Measurements from ENCODE around the gene CAGE1. TPM values are rescaled to one million over a fixed set of nuclear protein-coding genes. Genes with fewer than 3 reads are reported as not detected.

CAGE1 gene
- total RNA-seq, 2 experiments from 2014 or later: 0.11 to 0.18 TPM

- H3K9me3 Mint-ChIP-seq: no peaks in the 10 kb centered on the region
- ChIA-PET POLR2A (interaction anchor here (1.9 kb wide), 1 partner anchor 117 kb away, joined by 4 read pairs; no protein-coding TSS in a partner anchor), CTCF (interaction anchor here (2.8 kb wide), 1 partner anchor 117 kb away, joined by 14 read pairs; no protein-coding TSS in a partner anchor)
- no peak for ATAC-seq
- H3K27ac Mint-ChIP-seq: peak overlapping the region; percentile 20
- H3K4me1 Mint-ChIP-seq (ENCODE audit: low read depth): peaks cover 42% of the 10 kb centered on the region
- H3K4me3 Mint-ChIP-seq: peak overlapping the region; percentile 89
- no peak for TF ChIP-seq CTCF (IDR thresholded peaks at IDR 0.05)
- no peaks in the 10 kb centered on the region for H3K27me3 Mint-ChIP-seq
- intact Hi-C loops (cut with micrococcal nuclease): no loop called here
- H3K36me3 Mint-ChIP-seq (ENCODE audit: low read depth): peaks cover 45% of the 10 kb centered on the region
- no peak for DNase-seq
These were observed 2.9 kb upstream of the CAGE1 start for GRCh38 chr6:7392402-7392801.

GRCh38 chr6:7391151-7391550 lies 1.6 kb upstream of the CAGE1 start:
- ChIA-PET POLR2A (interaction anchor here (1.9 to 4.0 kb wide), 2 partner anchors 79 to 115 kb away, joined by 4 to 22 read pairs; partner anchors contain the start of gene SSR1), CTCF (interaction anchor here (1.4 to 2.8 kb wide), 2 partner anchors 10 to 115 kb away, joined by 8 to 14 read pairs; no protein-coding TSS in a partner anchor)
- Mint-ChIP-seq H3K36me3 (ENCODE audit: low read depth) (peaks cover 45% of the 10 kb centered on the region), H3K27me3 (no peaks in the 10 kb centered on the region), H3K4me1 (ENCODE audit: low read depth) (peaks cover 42% of the 10 kb centered on the region), H3K4me3 (peak overlapping the region; percentile 89), H3K9me3 (no peaks in the 10 kb centered on the region), H3K27ac (no peak overlapping the region)
- intact Hi-C loops (cut with micrococcal nuclease): no loop called here
- DNase-seq (no peak), ATAC-seq (no peak)
- TF ChIP-seq CTCF (IDR thresholded peaks at IDR 0.05): no peak

GRCh38 chr6:7390226-7390878 lies 810 bp upstream of the CAGE1 start:
- H3K9me3 Mint-ChIP-seq: no peaks in the 10 kb centered on the region
- ATAC-seq (peak; percentile 5), DNase-seq (no peak)
- peaks cover 42% of the 10 kb centered on the region for H3K4me1 Mint-ChIP-seq (ENCODE audit: low read depth)
- peaks cover 40% of the 10 kb centered on the region for H3K36me3 Mint-ChIP-seq (ENCODE audit: low read depth)
- CTCF ChIA-PET: interaction anchor here (0.6 to 2.5 kb wide), 6 partner anchors 10 to 226 kb away, joined by 3 to 10 read pairs (median 4); partner anchors contain the start of gene SSR1
- intact Hi-C loops (cut with micrococcal nuclease): no loop called here
- H3K27ac Mint-ChIP-seq: peak overlapping the region; percentile 98
- H3K4me3 Mint-ChIP-seq: peak overlapping the region; percentile 89
- TF ChIP-seq CTCF (IDR thresholded peaks at IDR 0.05): no peak
- H3K27me3 Mint-ChIP-seq: no peaks in the 10 kb centered on the region
- POLR2A ChIA-PET: interaction anchor here (0.6 to 4.0 kb wide), 8 partner anchors 11 to 201 kb away, joined by 3 to 22 read pairs (median 4); partner anchors contain the start of gene SSR1

- Mint-ChIP-seq H3K27ac (peak overlapping the region; percentile 98), H3K9me3 (no peaks in the 10 kb centered on the region), H3K36me3 (ENCODE audit: low read depth) (peaks cover 32% of the 10 kb centered on the region), H3K4me1 (ENCODE audit: low read depth) (peaks cover 40% of the 10 kb centered on the region), H3K27me3 (no peaks in the 10 kb centered on the region), H3K4me3 (peak overlapping the region; percentile 89)
- no peak for DNase-seq
- CTCF ChIA-PET: interaction anchor here (0.6 to 2.5 kb wide), 3 partner anchors 76 to 215 kb away, joined by 3 to 10 read pairs (median 5); partner anchors contain the start of gene SSR1
- POLR2A ChIA-PET: interaction anchor here (0.8 to 4.0 kb wide), 10 partner anchors 11 to 523 kb away, joined by 3 to 22 read pairs (median 4); partner anchors contain the start of gene SSR1
- TF ChIP-seq CTCF (IDR thresholded peaks at IDR 0.05): no peak
- intact Hi-C loops (cut with micrococcal nuclease): loop anchor here (10.0 kb wide), 1 partner anchor 74 kb away; the partner anchor contains the start of gene SSR1
- ATAC-seq: no peak
These were observed 436 bp downstream of the CAGE1 start for GRCh38 chr6:7389162-7389450.

GRCh38 chr6:7381092-7381491 lies 8.4 kb downstream of the CAGE1 start:
- Mint-ChIP-seq H3K27ac (no peak overlapping the region), H3K4me3 (no peak overlapping the region), H3K4me1 (ENCODE audit: low read depth) (no peaks in the 10 kb centered on the region), H3K9me3 (no peaks in the 10 kb centered on the region), H3K27me3 (peaks cover 2% of the 10 kb centered on the region), H3K36me3 (ENCODE audit: low read depth) (no peaks in the 10 kb centered on the region)
- ChIA-PET CTCF (no interaction called here), POLR2A (interaction anchor here (0.5 kb wide), 1 partner anchor 24 kb away, joined by 3 read pairs; no protein-coding TSS in a partner anchor)
- no peak for DNase-seq
- ATAC-seq: no peak
- TF ChIP-seq CTCF (IDR thresholded peaks at IDR 0.05): no peak
- intact Hi-C loops (cut with micrococcal nuclease): loop anchor here (10.0 kb wide), 1 partner anchor 66 kb away; the partner anchor contains the start of gene SSR1

Data from activated CD8-positive, alpha-beta T cell treated with anti-CD3 and anti-CD28 coated beads for 36 hours (primary cell).